Psoas muscle (tissue), 8 donors: ENCODE data around the gene NOS1. TPM values are rescaled to one million over a fixed set of nuclear protein-coding genes. Genes with fewer than 3 reads are reported as not detected.

Experiments
- ATAC-seq, 4 donors: fragments of 200-7000 bp; cut with Tn5 transposase; one replicate each; pipeline ENCODE4 v1.9.1; 2020; ENCODE audit warnings: moderate library complexity in 3 of 4, mild to moderate bottlenecking in 2 of 4
- DNase-seq, 2 donors: peaks; one replicate each; pipeline ENCODE4 v3.0.0-alpha.2; 2020
- H3K27ac ChIP-seq: fragments of 200-600 bp; one replicate; pipeline ENCODE4 v1.8.0; 2022
- H3K27me3 ChIP-seq, 3 donors: fragments of 200-600 bp in 1 of 3; one replicate each; pipeline versions ENCODE4 v1.6.1 to v1.8.0; 2013 to 2022; ENCODE audit warnings: low read length in 2 of 3, mild to moderate bottlenecking in 2 of 3, moderate library complexity in 1 of 3; ENCODE audit not compliant: insufficient read depth in 3 of 3
- H3K36me3 ChIP-seq, 2 donors: fragments of 200-600 bp in 1 of 2; one replicate each; pipeline versions ENCODE4 v1.6.1 to v1.8.0; 2013 to 2022; ENCODE audit warnings: low read depth in 1 of 2, mild to moderate bottlenecking in 1 of 2, moderate library complexity in 1 of 2; ENCODE audit not compliant: insufficient read depth in 1 of 2
- H3K4me1 ChIP-seq: fragments of 200-600 bp; one replicate; pipeline ENCODE4 v1.8.0; 2022
- H3K4me3 ChIP-seq: fragments of 200-600 bp; one replicate; pipeline ENCODE4 v1.8.0; 2022; ENCODE audit warnings: mild to moderate bottlenecking
- H3K9me3 ChIP-seq: fragments of 200-600 bp; one replicate; pipeline ENCODE4 v1.8.0; 2022
- CTCF ChIP-seq: fragments of 200-600 bp; IDR thresholded peaks from one replicate; pipeline ENCODE4 v1.8.0; 2022; ENCODE audit warnings: antibody characterized with exemption
- WGBS, 3 donors: extraction: QIAGEN DNeasy Blood & Tissue Kit; methylation state at CpG; one replicate each; pipeline versions ENCODE4 v1.1.6 to v1.1.7; 2013; 5-methylcytosine and 5-hydroxymethylcytosine counted together
- intact Hi-C, 2 donors: fragments of 100-400 bp; cut with DNase I; formaldehyde crosslinking; loops; one replicate each; pipeline versions ENCODE4 v1.11.0 to v1.14.2; 2022
- polyA plus RNA-seq, 3 donors: library from polyadenylated mRNA; stranded (reverse); fragments of 200-250 nt; gene quantifications; one replicate each; pipeline ENCODE4 v1.2.3, GENCODE V29; 2013
- total RNA-seq, 4 donors: library from RNA; stranded (reverse); fragmentation: NEBNext Ultra II Directional in 2 of 4; extraction: Animal tissue kit (Norgen Biotek cat#: 25700) in 2 of 4; gene quantifications; one replicate each; pipeline versions ENCODE4 v1.2.1 to v1.2.4, GENCODE V29; 2021 to 2023
- donor health status: healthy with polysubstance abuse.
- donor health status: DM: no; HTN: no; CAD: no; lungs with moderate emphysema.
- donor health status: Bipolar disorder and iron deficiency.
- donor health status: healthy.
- donor health status: DM: yes; HTN: yes; CAD: no.
- donor health status: DM: no; HTN: no; CAD: no.
- donor health status: DM: no; HTN: no; CAD: no.
- donor health status: DM: yes; HTN: yes; CAD: no.

NOS1 gene
- total and polyA plus RNA-seq, 7 donors = 2.7 to 62.2 (median 12.1) TPM

DNA sequence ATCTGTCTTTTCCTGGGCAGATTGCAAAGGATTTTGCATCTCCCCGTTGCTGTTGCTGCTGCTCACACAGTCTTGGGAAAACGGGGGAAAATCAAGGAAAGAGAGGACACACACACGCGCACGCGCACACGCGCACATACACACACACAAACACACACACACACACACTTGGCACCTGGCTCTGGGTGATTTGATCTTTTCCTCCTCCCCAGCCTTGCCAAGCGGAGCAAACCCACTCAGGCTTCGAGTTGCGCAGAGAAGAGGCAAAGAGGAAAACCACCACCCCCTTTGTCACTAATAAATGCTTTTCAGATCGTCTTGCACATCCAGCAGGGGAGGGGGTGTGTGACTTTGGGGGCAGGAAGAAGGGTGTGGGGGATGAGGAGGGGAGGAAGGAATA lies 965 bp upstream of the NOS1 start:
- TF ChIP-seq CTCF = no peak
- H3K27me3 ChIP-seq = peaks cover 0 to 4% (median 2%) of the 10 kb centered on the region in 3 donors
- no peaks in the 10 kb centered on the region for H3K9me3 ChIP-seq
- no peaks in the 10 kb centered on the region for H3K36me3 ChIP-seq
- no peak overlapping the region for H3K27ac ChIP-seq
- ATAC-seq (no peak), DNase-seq (no peak)
- 79 to 83% (median 80%) methylated on average over 12 of the region's 12 CpGs for WGBS, 3 donors
- no peaks in the 10 kb centered on the region for H3K4me1 ChIP-seq
- no peak overlapping the region for H3K4me3 ChIP-seq
- intact Hi-C loops = loop anchor here in 1 of 2 donors (5.0 kb wide), 1 partner anchor 125 kb away; no protein-coding TSS in a partner anchor

- TF ChIP-seq CTCF = no peak
- no peak overlapping the region for H3K27ac ChIP-seq
- ATAC-seq (peak in 2 of 4 donors; percentile 17 to 24), DNase-seq (no peak)
- no peak overlapping the region for H3K4me3 ChIP-seq
- H3K27me3 ChIP-seq = peaks cover 0 to 4% (median 2%) of the 10 kb centered on the region in 3 donors
- no peaks in the 10 kb centered on the region for H3K9me3 ChIP-seq
- no peaks in the 10 kb centered on the region for H3K4me1 ChIP-seq
- H3K36me3 ChIP-seq = no peaks in the 10 kb centered on the region
- intact Hi-C loops = loop anchor here in 1 of 2 donors (5.0 kb wide), 1 partner anchor 125 kb away; no protein-coding TSS in a partner anchor
- 43 to 68% (median 56%) methylated on average over 4 of the region's 4 CpGs for WGBS, 3 donors
These were observed 479 bp upstream of the NOS1 start for GRCh38 chr12:117361905-117362304.

- no peaks in the 10 kb centered on the region for H3K4me1 ChIP-seq
- no peak overlapping the region for H3K27ac ChIP-seq
- H3K9me3 ChIP-seq = no peaks in the 10 kb centered on the region
- intact Hi-C loops = loop anchor here in 1 of 2 donors (5.0 kb wide), 1 partner anchor 123 kb away; no protein-coding TSS in a partner anchor
- H3K4me3 ChIP-seq = peak overlapping the region; percentile 80
- 1 to 4% (median 1%) methylated on average over 54 to 91 of the region's 91 CpGs for WGBS, 3 donors
- no peaks in the 10 kb centered on the region for H3K36me3 ChIP-seq
- ATAC-seq (peak in 3 of 4 donors; percentile 62 to 76 (median 66)), DNase-seq (peak in 1 of 2 donors; percentile 58)
- no peak for TF ChIP-seq CTCF
- H3K27me3 ChIP-seq = peaks cover 0 to 4% (median 2%) of the 10 kb centered on the region in 3 donors
These were observed 677 bp downstream of the NOS1 start for GRCh38 chr12:117360551-117361346.

DNA sequence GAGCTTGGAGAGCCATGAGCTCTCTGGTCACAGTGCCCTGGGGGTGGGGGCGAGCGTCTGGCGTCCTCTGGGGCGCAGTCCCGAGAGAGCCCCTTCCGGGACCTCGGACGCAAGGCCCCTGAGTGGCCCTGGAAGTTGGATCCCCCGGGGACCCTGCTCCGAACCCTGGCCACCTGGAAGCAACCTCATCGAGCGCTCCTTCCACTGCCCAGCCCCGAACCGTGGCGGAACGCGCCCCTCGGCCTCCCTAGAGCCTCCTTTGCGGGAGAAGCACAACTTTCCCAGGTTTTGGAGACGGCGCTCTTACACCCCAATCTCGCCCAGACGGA lies 1.2 kb downstream of the NOS1 start:
- no peak for TF ChIP-seq CTCF
- WGBS, 3 donors = 16 to 31% (median 30%) methylated on average over 21 to 23 of the region's 23 CpGs
- DNase-seq (peak in 1 of 2 donors; percentile 34), ATAC-seq (peak in 2 of 4 donors; percentile 5)
- intact Hi-C loops = loop anchor here in 1 of 2 donors (5.0 kb wide), 1 partner anchor 123 kb away; no protein-coding TSS in a partner anchor
- Histone ChIP-seq H3K4me1 (no peaks in the 10 kb centered on the region), H3K9me3 (no peaks in the 10 kb centered on the region), H3K27me3 (peaks cover 0 to 4% (median 2%) of the 10 kb centered on the region in 3 donors), H3K36me3 (no peaks in the 10 kb centered on the region), H3K4me3 (peak overlapping the region; percentile 80), H3K27ac (no peak overlapping the region)
